ENCODE results near the gene LCP1.

DNA sequence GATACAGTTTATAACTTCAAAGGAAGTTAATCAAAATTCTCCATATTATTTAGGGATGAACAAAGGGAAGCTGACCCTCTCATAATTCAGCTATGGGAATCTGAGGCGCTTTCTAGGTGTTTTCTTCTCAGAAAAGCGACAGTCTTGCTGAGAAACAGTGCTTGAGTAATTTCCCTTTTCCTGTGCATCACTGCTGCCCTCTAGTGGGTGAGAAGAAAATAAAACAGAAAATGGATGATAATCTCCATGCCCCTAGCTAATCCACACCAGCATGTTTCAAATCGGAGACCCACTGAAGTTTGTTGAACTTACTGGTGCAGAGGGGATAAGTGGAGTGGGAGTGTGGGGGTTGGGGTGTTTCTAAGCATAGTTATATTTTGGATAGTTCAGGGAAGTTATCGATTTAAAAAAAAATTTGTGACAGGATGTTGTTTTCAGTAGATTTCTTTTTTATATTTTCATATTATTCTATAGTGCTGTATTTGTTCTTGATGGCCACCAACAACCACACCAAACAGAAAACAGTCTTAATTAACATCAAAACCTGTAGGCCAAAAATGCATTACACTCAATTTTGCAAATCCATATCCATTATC, 21.4 kb downstream of the LCP1 start:
- TF ChIP-seq, protein P1, sequence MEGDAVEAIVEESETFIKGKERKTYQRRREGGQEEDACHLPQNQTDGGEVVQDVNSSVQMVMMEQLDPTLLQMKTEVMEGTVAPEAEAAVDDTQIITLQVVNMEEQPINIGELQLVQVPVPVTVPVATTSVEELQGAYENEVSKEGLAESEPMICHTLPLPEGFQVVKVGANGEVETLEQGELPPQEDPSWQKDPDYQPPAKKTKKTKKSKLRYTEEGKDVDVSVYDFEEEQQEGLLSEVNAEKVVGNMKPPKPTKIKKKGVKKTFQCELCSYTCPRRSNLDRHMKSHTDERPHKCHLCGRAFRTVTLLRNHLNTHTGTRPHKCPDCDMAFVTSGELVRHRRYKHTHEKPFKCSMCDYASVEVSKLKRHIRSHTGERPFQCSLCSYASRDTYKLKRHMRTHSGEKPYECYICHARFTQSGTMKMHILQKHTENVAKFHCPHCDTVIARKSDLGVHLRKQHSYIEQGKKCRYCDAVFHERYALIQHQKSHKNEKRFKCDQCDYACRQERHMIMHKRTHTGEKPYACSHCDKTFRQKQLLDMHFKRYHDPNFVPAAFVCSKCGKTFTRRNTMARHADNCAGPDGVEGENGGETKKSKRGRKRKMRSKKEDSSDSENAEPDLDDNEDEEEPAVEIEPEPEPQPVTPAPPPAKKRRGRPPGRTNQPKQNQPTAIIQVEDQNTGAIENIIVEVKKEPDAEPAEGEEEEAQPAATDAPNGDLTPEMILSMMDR (IDR thresholded peaks at IDR 0.05 in 4 of 5, conservative IDR thresholded peaks at IDR 0.05 in 1 of 5) = peak; percentile 39 to 73 (median 54)
- TF ChIP-seq POLR2A (IDR thresholded peaks at IDR 0.05) = no peak
